Superior temporal gyrus (tissue), 1 donor: ENCODE data around the gene PPM1L.

Source experiments
- DNase-seq: peaks from one replicate; pipeline ENCODE4 v3.0.0-alpha.2; 2016; ENCODE audit errors: extremely low spot score

PPM1L gene

GRCh38 chr3:160763073-160763472 lies 7.0 kb downstream of the PPM1L start:
- DNase-seq, result no peak

DNA sequence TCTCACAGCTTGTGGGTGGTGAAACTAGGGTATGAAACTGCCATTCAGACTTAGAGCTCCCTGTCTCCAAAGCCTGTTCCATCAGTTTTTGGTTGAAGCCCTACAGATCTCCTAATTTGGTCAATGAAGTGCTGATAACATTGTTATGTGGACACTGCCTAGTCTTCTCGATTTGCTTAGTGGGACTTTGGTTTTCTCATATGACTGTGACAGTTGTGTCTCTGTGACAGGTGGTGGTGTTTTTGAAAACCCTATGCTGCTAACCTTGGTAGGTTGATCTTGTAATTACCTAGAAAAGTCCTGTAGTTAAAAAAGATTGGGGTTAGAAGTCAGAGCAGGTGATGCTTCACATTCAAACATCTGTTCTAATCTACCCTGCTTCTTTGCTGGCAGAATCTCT lies 9.2 kb downstream of the PPM1L start:
- no peak for DNase-seq

- DNase-seq, result peak; percentile 51
Observed at GRCh38 chr3:160768031-160768430, 12.0 kb downstream of the PPM1L start.

DNA sequence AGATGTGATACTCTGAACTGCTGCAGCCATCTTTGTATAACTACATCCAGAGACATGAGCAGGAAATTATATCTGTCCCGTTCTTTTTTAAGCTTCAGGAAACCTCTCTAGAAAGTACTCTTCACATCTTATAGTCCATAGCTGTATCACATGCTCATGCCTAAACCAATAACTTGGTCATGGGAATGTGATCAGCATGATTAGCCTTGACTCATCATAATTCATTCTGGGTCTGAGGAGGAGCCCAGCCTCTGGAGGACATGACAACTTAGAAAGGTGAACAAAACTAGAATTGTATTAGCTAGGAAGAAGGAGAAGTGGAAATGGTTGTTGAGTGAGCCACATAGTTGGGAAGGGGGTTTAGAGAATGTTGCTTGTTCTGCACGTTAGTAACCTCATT lies 12.9 kb downstream of the PPM1L start:
- no peak for DNase-seq

DNA sequence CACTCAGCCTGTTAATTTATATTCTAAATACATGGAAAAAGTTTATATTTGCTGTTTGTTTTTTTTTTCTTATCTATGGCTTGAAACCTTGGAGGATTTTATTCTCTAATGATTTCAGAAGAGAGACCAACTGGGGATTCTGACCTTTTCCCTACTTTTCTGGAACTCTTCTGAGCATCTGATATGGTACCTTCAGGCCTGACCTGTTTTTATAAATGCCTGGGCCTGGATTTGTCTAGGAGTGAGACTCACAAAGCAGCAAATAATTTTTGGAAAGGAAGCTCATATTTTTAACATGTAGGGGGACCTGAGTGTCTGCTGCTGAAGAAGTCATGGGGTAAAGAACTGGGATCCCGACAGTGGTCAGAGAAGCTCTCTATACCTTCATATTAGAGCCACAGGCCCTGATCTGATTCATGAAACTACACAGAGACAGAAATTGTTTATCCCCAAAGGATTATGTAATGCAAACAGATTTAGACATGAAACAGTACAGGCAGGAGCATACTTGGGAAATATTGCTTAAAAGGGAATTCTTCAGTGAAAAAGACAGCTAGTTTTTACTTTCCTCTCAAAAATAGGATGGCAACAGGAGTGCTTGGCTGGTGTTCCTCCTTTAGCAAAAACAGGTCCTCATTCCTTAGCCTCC lies 15.9 kb downstream of the PPM1L start:
- no peak for DNase-seq

- DNase-seq, result no peak
Observed at GRCh38 chr3:160773722-160774121, 17.7 kb downstream of the PPM1L start.

DNA sequence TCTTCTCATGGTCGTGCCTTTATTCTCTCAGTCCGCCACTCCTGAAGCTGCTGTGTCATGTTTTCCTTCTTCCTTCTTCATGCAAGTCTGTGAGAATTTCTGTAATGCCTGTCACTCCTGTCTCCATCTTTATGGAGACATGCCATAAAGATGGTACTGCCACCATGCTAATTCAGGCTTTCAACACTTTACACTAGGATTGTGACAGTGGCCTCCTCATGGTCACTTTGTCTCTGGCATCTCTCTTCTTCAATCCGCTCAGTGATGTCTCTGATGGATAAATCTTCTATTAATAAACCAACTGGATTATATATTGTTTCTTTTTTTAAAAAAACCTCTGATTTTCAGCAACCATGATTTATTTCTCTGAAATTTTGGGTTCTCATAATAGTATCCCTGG lies 18.1 kb downstream of the PPM1L start:
- no peak for DNase-seq

DNA sequence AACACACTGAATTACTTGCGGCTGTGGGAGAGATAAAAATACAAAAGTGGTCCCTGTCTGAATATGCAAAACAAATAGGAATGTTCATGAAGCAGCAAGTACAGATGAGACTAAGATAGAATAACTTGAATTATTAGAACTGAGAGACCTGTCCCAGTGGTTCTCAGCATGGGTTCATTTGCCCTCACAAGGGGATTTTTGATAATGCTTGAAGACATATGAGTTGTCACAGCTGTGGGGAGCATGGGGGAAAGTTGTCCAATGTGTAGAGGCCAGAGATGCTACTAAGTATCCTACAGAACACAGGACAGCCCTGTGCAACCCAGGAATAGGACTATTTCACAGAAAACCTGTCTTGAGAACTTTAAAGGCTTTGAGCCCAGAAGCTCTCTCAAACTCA lies 22.4 kb downstream of the PPM1L start:
- no peak for DNase-seq

DNA sequence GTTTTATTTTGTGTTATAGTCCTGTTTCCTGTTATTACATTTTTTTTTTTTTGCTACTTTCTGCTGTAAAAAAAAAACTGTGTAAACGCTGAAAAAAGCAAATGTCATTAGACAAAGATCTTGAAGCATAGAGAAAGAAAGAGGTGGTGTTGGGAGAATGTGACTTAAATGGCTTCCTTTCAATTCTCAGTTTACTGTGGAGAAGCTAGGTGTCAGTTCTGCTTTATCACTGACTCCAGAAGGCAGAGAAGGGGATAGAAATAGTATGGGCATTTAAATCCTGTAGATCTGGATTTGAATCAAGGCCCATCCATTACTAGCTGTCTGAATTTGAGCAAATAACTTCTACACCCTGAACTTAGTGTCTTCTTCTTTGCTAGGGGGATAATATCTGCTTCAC lies 23.0 kb downstream of the PPM1L start:
- DNase-seq, result no peak

- DNase-seq, result no peak
Observed at GRCh38 chr3:160780245-160780644, 24.2 kb downstream of the PPM1L start.

DNA sequence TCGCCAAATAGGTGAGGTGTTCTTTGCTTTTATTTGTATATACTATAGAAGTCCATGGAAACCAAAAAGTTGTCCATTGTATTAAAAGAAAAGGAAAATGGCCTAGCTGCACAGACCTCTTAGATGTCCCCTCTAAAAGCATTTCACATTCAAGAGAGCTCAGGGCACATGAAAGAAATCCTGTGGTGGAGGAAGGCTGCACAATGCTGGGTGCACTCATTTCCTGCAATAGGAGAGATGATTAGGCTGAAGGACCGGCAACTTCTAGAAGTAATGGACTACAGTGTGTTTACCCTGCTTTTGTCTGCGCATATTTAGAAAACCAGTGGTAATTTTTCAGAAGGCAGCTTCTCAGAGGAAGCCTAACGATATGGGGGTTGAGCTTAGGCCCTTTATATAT lies 25.4 kb downstream of the PPM1L start:
- no peak for DNase-seq

DNA sequence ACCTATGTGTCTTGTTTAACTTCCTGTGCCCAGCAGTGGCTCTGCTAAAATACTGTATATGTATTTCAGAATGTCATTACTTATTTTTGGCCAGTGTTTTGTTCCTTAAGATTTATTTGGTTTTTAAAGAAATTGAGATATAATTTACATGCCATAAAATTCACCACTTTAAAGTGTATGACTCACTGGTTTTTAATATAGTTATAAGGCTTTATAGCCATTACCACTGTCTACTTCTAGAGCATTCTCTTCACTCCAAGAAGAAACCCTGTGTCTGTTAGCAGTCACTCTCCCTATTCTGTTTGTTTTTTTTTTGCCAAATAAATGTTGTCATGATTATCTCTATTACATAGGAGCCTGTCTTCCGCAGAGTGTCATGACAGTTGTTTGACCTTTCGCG lies 25.8 kb downstream of the PPM1L start:
- DNase-seq, result no peak

GRCh38 chr3:160784853-160785252 lies 28.8 kb downstream of the PPM1L start:
- no peak for DNase-seq

DNA sequence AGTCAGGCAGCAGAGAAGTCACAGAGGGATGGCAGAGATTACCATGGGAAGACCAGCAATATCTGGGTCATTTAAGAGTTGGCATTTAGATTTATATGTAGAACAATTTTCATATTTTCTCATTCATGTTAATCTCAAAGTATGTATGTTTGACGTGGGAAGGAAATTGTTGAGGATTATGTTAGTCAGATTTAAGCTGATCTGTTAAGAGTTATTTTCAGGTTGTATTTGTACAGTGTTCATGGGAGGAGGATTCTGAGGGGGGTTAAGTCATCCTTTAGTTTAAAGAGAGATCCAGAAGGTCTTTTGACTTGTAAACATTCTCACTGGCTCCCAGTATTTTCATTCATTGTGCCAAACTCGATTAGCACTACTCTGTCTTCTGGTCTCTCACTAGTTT lies 34.7 kb downstream of the PPM1L start:
- DNase-seq, result no peak

- no peak for DNase-seq
Observed at GRCh38 chr3:160792540-160792939, 36.5 kb downstream of the PPM1L start.

DNA sequence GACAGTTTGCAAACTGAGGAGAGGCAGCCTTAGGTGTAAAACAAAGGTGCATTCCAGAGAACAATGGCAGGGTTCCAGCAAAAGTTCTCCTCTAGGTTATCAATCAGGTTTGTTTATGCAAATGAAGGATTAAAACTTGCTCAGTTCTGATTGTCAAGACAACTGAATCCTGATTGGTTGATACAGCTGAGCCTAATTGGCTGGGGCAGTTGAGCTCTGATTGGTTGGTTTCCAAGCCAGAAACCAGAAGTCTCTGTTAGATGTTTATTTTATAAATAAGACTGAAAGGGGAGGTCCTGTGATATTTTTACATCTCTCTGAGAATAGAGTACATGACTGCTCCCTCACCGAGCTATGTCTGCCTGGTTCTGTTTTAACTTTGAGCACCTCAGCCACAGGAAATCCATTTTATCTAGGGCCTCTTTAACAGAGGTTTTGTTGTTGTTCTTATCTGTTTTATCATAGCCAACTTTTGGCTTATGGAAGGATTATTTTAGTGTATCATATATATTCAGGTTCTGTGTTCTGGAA lies 37.8 kb downstream of the PPM1L start:
- DNase-seq, result no peak

DNA sequence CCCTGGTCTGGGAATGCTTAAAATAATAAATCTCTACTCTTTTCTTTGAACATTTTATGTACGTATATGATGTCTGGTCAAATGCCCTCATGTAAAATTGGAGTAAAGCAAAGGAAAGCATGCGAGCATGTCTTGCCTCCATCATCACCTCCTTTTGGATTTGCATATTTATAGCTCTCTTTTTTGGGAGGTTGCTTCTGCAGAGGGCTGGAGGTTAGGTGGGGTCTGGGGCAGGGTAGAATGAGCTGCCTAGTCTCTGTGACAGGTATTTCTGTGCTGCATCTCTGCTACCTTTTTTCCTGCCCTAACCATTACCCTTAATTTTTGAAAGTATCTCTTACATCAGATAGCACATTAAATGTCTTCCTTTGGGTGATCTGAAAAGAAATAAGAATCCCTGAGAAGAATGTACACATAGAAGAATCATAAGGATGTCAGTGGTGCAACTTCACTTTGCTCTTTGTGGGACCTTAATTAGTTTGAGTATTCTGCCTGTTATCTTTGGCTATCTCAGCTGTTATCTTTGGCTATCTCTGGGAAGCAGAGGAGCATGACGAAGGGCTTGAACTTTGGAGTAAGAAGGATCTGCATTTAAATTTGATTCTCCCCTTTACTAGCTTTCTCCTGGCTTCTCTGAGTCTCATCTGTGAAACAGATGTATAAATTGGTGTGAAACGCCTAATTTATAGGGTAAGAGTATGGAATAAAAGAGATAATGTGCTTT lies 40.2 kb downstream of the PPM1L start:
- no peak for DNase-seq

DNA sequence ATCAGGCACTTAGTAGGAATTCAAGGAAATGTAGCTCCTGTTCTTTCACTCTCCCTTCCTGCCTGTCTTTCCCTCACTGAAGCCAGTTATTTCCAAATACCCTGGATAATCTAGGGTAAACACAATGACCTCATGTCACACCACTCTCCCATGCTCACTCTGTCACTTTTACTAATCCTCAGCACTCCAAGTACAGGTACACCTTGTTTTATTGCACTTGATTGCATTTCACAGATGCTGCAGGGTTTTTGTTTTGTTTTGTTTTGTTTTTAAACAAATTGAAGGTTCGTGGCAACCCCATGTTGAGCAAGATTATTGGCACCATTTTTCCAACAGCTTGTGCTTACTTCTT lies 40.8 kb downstream of the PPM1L start:
- DNase-seq, result no peak

DNA sequence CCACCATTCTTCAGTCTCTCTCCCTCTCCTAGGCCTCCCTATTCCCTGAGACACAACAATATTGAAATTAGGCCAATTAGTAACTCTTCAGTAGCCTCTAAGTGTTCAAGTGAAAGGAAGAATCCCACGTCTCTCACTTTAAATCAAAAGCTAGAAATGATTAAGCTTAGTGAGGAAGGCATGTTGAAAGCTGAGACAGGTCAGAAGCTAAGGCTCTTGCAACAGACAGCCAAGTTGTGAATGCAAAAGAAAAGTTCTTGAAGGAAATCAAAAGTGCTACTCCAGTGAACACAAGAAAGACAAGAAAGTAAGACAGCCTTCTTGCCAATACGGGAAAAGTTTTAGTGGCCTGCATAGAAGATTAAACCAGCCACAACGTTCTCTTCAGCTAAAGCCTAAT lies 41.3 kb downstream of the PPM1L start:
- no peak for DNase-seq

GRCh38 chr3:160801386-160802118 lies 45.5 kb downstream of the PPM1L start:
- DNase-seq, result peak; percentile 72

DNA sequence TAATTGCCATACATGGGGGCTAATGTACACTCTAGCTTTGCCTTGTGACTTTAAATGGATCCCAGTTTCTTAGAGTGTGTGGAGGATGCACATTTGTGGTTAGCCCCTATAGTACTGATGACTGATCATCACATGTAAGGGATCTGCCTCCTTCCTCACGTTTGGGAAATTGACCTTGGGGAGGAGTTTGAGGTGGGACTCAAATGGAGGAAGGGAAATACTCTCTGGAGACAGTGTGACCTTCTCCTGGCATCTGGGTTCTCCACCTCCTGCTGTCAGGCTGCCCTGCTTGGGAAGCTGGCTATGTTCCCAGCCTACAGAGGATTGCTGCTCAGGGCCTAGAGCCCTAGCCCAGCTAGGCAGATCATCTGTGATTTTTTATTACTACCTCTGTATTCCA lies 48.7 kb downstream of the PPM1L start:
- DNase-seq, result no peak

GRCh38 chr3:160806094-160806493 lies 50.1 kb downstream of the PPM1L start:
- DNase-seq, result no peak

- no peak for DNase-seq
Observed at GRCh38 chr3:160806686-160807085, 50.7 kb downstream of the PPM1L start.
